GM10266 (cell line): ENCODE measurements around the gene RETREG2.

Source experiments
- DNase-seq: peaks from one replicate; pipeline ENCODE4 v3.0.0; 2012; ENCODE audit errors: extremely low spot score
- CTCF ChIP-seq: IDR thresholded peaks from 2 replicates; pipeline ENCODE4 v1.5.1; 2012; ENCODE audit warnings: mild to moderate bottlenecking, low read depth; ENCODE audit not compliant: control insufficient read depth, insufficient read depth; ENCODE audit errors: missing control alignments

Gene RETREG2

GRCh38 chr2:219177552-219178376 is at the start of gene RETREG2:
Gene RETREG2, plus strand, starts transcription at chr2:219178275. Its CDS starts 78 bp downstream, at chr2:219178353.
- peak; percentile 99 for DNase-seq
- TF ChIP-seq CTCF: peak; percentile 69

GRCh38 chr2:219128396-219128795 is 49.7 kb upstream of the RETREG2 start:
- no peak for DNase-seq
- TF ChIP-seq CTCF: no peak

GRCh38 chr2:219129589-219129988 is 48.5 kb upstream of the RETREG2 start:
- DNase-seq: no peak
- TF ChIP-seq CTCF: no peak

GRCh38 chr2:219131327-219131726 is 46.7 kb upstream of the RETREG2 start:
- no peak for TF ChIP-seq CTCF
- no peak for DNase-seq

- no peak for TF ChIP-seq CTCF
These were observed 46.3 kb upstream of the RETREG2 start for GRCh38 chr2:219131744-219132143.

GRCh38 chr2:219133976-219134375 is 44.1 kb upstream of the RETREG2 start:
- no peak for DNase-seq
- no peak for TF ChIP-seq CTCF

More at GRCh38 chr2:219131744-219132143, 46.3 kb upstream of the RETREG2 start:
- no peak for DNase-seq

- no peak for TF ChIP-seq CTCF
- no peak for DNase-seq
These were observed 37.4 kb upstream of the RETREG2 start for GRCh38 chr2:219140722-219141121.
